HEK293T (cell line): ENCODE results near the gene PSMB1.
"Not testable (repeated sequence)": the region's sequence is repeated elsewhere in the genome, so short reads cannot be mapped to it uniquely, and the experiment has no call there.

Experiments used
- BHLHE40 ChIP-seq: fragments of 450-650 bp; IDR thresholded peaks from 2 replicates; pipeline ENCODE4 v1.6.1; 2016; ENCODE audit warnings: mild to moderate bottlenecking, moderate library complexity, borderline replicate concordance
- FOXM1 ChIP-seq: fragments of 450-650 bp; IDR thresholded peaks from 2 replicates; pipeline ENCODE4 v1.6.1; 2017; ENCODE audit warnings: mild to moderate bottlenecking, borderline replicate concordance
- HDGF ChIP-seq: fragments of 450-650 bp; IDR thresholded peaks from 2 replicates; pipeline ENCODE4 v1.6.1; 2017; ENCODE audit warnings: antibody characterized with exemption, borderline replicate concordance
- LEF1 ChIP-seq: fragments of 450-650 bp; IDR thresholded peaks from 2 replicates; pipeline ENCODE4 v1.6.1; 2017; ENCODE audit warnings: mild to moderate bottlenecking, borderline replicate concordance
- NFRKB ChIP-seq: fragments of 450-650 bp; IDR thresholded peaks from 2 replicates; pipeline ENCODE4 v1.6.1; 2016; ENCODE audit warnings: mild to moderate bottlenecking, moderate library complexity
- SP1 ChIP-seq: fragments of 450-650 bp; IDR thresholded peaks from 2 replicates; pipeline ENCODE4 v1.6.1; 2017
- SUZ12 ChIP-seq: fragments of 450-650 bp; IDR thresholded peaks from 2 replicates; pipeline ENCODE4 v1.6.1; 2016; ENCODE audit warnings: mild to moderate bottlenecking
- TF ChIP-seq, protein P1 (sequence below): fragments of 450-650 bp; IDR thresholded peaks from 2 replicates; pipeline ENCODE4 v1.6.1; 2016

DNA sequence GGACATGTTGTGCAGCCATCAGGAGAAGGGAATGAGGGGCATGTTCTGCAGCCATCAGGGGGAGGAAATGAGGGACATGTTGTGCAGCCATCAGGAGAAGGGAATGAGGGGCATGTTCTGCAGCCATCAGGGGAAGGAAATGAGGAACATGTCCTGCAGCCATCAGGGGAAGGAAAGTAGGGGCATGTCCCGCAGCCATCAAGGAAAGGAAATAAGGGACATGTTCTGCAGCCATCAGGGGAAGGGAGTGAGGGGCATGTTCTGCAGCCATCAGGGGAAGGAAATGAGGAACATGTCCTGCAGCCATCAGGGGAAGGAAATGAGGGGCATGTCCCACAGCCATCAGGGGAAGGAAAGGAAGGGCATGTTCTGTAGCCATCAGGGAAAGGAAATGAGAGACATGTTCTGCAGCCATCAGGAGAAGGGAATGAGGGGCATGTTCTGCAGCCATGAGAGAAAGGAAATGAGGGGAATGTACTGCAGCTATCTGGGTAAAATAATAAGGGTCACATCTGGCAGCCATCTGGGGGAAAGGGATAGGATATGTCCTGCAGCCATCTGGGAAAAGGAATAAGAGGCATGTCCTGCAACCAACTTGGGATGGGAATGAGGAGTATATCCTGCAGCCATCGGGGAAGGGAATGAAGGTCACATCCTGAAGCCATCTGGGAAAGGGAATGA is 50.2 kb downstream of the PSMB1 start:
- TF ChIP-seq NFRKB, LEF1, FOXM1, HDGF, SP1, BHLHE40, SUZ12: not testable (repeated sequence)
- TF ChIP-seq, protein P1, sequence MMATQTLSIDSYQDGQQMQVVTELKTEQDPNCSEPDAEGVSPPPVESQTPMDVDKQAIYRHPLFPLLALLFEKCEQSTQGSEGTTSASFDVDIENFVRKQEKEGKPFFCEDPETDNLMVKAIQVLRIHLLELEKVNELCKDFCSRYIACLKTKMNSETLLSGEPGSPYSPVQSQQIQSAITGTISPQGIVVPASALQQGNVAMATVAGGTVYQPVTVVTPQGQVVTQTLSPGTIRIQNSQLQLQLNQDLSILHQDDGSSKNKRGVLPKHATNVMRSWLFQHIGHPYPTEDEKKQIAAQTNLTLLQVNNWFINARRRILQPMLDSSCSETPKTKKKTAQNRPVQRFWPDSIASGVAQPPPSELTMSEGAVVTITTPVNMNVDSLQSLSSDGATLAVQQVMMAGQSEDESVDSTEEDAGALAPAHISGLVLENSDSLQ, result not testable (repeated sequence)
